Stomach (tissue), 9 donors: ENCODE data around the gene GABBR2. TPM values are rescaled to one million over a fixed set of nuclear protein-coding genes. Genes with fewer than 3 reads are reported as not detected.

Experiments used
- DNase-seq, 2 donors: peaks; one replicate each; pipeline versions ENCODE4 v3.0.0 to v3.0.0-alpha.2; 2013 to 2019
- H3K27ac ChIP-seq, 5 donors: fragments of 200-600 bp in 4 of 5; sonication (generic) in 4 of 5; one replicate each; pipeline ENCODE4 v1.5.1; 2013 to 2019; ENCODE audit warnings: mild to moderate bottlenecking in 1 of 5, moderate library complexity in 1 of 5
- H3K27me3 ChIP-seq, 3 donors: fragments of 200-600 bp; sonication (generic); one replicate each; pipeline ENCODE4 v1.5.1; 2017 to 2019; ENCODE audit warnings: mixed run types in 1 of 3
- H3K36me3 ChIP-seq, 4 donors: fragments of 200-600 bp; sonication (generic); 1 replicate in 3 of 4; 2 replicates in 1 of 4; pipeline ENCODE4 v1.5.1; 2016 to 2019
- H3K4me1 ChIP-seq, 4 donors: fragments of 200-600 bp; sonication (generic); one replicate each; pipeline ENCODE4 v1.5.1; 2016 to 2019
- H3K4me3 ChIP-seq, 4 donors: fragments of 200-600 bp; sonication (generic) in 3 of 4; one replicate each; pipeline ENCODE4 v1.5.1; 2016 to 2019; ENCODE audit warnings: mild to moderate bottlenecking in 1 of 4
- H3K9me3 ChIP-seq, 4 donors: fragments of 200-600 bp; sonication (generic); one replicate each; pipeline ENCODE4 v1.5.1; 2016 to 2019
- EP300 ChIP-seq: sonication (generic); formaldehyde crosslinking; IDR thresholded peaks from one replicate; pipeline ENCODE4 v1.6.1; 2017; ENCODE audit warnings: antibody characterized with exemption
- POLR2A ChIP-seq, 4 donors: fragments of 450-650 bp; IDR thresholded peaks; one replicate each; pipeline ENCODE4 v1.6.1; 2016; ENCODE audit warnings: antibody characterized with exemption in 4 of 4, control low read depth in 2 of 4, mild to moderate bottlenecking in 1 of 4, moderate library complexity in 1 of 4
- POLR2AphosphoS5 ChIP-seq, 3 donors: sonication (generic); formaldehyde crosslinking; IDR thresholded peaks; one replicate each; pipeline ENCODE4 v1.6.1; 2016; ENCODE audit warnings: antibody characterized with exemption in 3 of 3
- WGBS, 5 donors: extraction: QIAGEN DNeasy Blood & Tissue Kit in 3 of 5; methylation state at CpG; one replicate each; pipeline versions ENCODE4 v1.1.5 to v1.1.7; 2013 to 2018; 5-methylcytosine and 5-hydroxymethylcytosine counted together
- intact Hi-C: fragments of 100-400 bp; cut with DNase I; formaldehyde crosslinking; loops from one replicate; pipeline ENCODE4 v1.15.1; 2023; ENCODE audit warnings: low total_unique reads
- polyA plus RNA-seq, 3 donors: library from polyadenylated mRNA; stranded (reverse); fragments of 200-250 nt; gene quantifications; one replicate each; pipeline ENCODE4 v1.2.3, GENCODE V29; 2013
- total RNA-seq, 5 donors: library from RNA; depleted of rRNA; stranded (reverse); fragments of >200 nt; gene quantifications; one replicate each; pipeline versions ENCODE4 v1.1.0 to v1.2.3, GENCODE V29; 2014 to 2016
- TF ChIP-seq, protein P1 (sequence below), 7 experiments: fragments of 450-650 bp in 4 of 7; fragments of 200-600 bp in 3 of 7; sonication (generic) in 3 of 7; IDR thresholded peaks; one replicate each; pipeline ENCODE4 v1.5.1; 2016 to 2019; ENCODE audit warnings: antibody characterized with exemption in 7 of 7, control low read depth in 2 of 7, mild to moderate bottlenecking in 1 of 7
- donor health status: healthy with polysubstance abuse.
- donor health status: Bipolar disorder and iron deficiency.
- donor health status: healthy.

Gene GABBR2
- total and polyA plus RNA-seq, 8 donors = 0.06 to 0.55 (median 0.08) TPM; not detected in 5

DNA sequence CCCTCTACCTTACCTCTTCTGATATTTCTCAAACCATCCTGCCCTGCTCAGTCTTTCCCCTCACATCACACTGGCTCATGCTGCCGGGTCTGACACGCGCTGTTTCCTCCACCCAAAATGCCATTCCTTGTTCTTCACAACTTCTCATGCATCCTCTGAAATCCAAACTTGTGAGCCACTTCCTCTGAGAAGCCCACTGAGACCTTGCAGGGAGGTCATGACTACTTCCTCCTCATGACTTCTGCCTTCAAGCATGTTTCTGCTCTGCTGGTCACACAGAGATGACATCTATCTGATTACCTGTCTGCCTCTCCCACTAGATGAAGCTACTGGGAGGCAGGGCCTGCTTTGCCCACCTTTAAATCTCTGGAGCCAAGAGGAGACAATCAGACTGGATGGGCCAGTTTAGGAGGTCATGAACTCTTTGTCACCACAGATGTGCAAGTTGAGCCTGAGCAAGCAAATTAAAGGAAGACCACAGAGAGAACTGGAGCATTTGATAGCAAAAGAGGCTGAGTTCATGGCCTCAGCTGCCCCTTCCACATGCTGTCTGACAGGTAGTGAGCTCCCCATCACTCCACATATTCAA is 333.5 kb downstream of the GABBR2 start:
- H3K27ac ChIP-seq = no peak overlapping the region
- peak; percentile 0 to 18 for DNase-seq
- intact Hi-C loops = no loop called here
- TF ChIP-seq POLR2A (IDR thresholded peaks at IDR 0.05) (no peak), POLR2AphosphoS5 (IDR thresholded peaks at IDR 0.05) (no peak), EP300 (no peak)
- TF ChIP-seq, protein P1, sequence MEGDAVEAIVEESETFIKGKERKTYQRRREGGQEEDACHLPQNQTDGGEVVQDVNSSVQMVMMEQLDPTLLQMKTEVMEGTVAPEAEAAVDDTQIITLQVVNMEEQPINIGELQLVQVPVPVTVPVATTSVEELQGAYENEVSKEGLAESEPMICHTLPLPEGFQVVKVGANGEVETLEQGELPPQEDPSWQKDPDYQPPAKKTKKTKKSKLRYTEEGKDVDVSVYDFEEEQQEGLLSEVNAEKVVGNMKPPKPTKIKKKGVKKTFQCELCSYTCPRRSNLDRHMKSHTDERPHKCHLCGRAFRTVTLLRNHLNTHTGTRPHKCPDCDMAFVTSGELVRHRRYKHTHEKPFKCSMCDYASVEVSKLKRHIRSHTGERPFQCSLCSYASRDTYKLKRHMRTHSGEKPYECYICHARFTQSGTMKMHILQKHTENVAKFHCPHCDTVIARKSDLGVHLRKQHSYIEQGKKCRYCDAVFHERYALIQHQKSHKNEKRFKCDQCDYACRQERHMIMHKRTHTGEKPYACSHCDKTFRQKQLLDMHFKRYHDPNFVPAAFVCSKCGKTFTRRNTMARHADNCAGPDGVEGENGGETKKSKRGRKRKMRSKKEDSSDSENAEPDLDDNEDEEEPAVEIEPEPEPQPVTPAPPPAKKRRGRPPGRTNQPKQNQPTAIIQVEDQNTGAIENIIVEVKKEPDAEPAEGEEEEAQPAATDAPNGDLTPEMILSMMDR (IDR thresholded peaks at IDR 0.05) = no peak
- peaks cover 0 to 19% (median 7%) of the 10 kb centered on the region in 4 donors for H3K4me1 ChIP-seq
- H3K27me3 ChIP-seq = no peaks in the 10 kb centered on the region
- WGBS, 5 donors = 73 to 92% (median 83%) methylated on average over 3 of the region's 3 CpGs
- no peaks in the 10 kb centered on the region for H3K36me3 ChIP-seq
- H3K9me3 ChIP-seq = no peaks in the 10 kb centered on the region
- H3K4me3 ChIP-seq = no peak overlapping the region

DNA sequence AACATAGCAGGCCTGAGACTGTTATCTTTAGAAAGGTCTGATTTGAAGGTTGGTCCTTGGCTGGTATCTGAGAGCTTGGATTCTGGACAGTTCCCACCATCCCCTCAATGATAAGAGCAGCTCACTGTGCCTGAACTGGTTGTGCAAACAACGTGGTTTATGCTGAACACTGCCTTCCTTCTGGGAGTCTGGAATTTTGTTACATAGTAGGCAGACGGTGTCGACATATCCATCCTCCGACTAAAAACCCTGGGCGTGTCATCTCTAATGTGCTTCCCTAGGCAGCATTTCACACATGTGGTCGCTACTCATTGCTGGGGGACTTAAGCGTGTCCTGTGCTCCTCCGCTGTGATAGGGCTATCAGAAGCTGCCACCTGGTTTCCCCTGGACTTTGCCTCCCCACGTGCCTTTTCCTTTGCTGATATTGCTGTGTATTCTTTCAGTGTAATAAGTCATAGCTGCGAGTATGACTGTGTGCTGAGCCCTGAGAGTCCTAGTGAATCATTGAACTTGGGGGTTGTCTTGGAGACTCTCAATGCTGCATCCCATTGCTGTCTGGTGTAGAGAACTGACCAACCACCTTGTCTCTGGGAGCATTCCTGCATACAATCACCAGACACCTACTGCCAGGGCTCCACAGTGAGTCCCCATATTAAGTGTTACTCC is 334.2 kb downstream of the GABBR2 start:
- 22 to 45% (median 37%) methylated on average over 10 of the region's 10 CpGs for WGBS, 5 donors
- TF ChIP-seq EP300 (no peak), POLR2AphosphoS5 (IDR thresholded peaks at IDR 0.05) (peak in 1 of 3 donors; percentile 44), POLR2A (IDR thresholded peaks at IDR 0.05) (no peak)
- TF ChIP-seq, protein P1 (IDR thresholded peaks at IDR 0.05) = no peak
- no peaks in the 10 kb centered on the region for H3K36me3 ChIP-seq
- H3K4me3 ChIP-seq = no peak overlapping the region
- no peak overlapping the region for H3K27ac ChIP-seq
- peak; percentile 52 to 90 for DNase-seq
- H3K27me3 ChIP-seq = no peaks in the 10 kb centered on the region
- no peaks in the 10 kb centered on the region for H3K9me3 ChIP-seq
- peaks cover 0 to 16% (median 7%) of the 10 kb centered on the region in 4 donors for H3K4me1 ChIP-seq
- intact Hi-C loops = no loop called here

DNA sequence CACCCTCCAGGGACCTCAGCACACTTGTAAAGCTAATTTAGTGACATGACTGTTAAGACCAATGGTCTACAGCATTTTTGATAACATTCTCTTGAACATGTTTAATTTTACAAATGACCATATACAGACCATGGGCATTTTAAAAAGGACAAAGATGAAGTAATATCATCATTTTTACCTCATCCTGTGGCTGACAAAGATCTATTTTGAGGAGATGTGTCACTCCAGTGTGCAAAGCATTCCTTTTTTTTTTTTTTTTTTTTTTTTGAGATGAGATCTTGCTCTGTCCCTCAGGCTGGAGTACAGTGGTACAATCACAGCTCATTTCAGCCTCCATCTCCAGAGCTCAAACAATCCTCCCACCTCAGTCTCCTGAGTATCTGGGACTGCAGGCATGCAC is 335.1 kb downstream of the GABBR2 start:
- peaks cover 0 to 16% (median 7%) of the 10 kb centered on the region in 4 donors for H3K4me1 ChIP-seq
- H3K27me3 ChIP-seq = no peaks in the 10 kb centered on the region

DNA sequence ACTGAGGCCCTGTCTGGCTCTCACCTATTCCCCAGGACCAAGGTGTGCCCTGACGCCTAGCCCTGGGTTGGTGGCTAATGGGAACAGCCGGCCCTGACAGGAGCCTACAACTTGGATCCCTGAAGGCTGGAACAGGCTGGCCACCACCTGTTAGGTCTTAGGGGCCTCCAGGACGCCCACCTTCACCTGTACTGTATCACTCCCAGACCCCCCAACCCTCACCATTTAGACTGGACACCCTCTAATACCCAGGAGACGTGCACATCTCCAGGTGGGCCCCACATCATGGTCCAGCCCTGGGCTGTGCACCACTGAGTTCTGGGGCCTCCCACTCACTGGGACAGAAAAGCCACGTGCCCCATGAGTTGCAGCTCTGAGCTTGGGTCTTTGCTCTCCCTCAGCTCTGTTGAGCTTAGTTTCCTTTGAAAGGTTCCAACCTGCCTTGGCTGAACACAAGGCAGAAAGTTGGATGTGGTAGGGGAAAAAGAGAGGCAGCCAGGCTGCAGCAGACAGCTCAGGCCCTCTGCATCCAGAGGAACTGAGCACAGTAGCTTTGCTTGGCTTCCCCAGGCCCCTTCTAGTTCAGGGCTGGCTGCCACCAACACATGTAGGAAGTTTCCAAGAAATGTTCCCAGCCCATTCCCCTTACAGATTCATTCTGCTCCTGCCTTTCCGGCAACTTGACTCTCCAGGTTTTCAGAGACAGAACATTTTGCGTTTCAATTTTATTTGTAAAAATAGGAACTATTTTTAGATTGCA is 336.5 kb downstream of the GABBR2 start:
- TF ChIP-seq POLR2A (IDR thresholded peaks at IDR 0.05) = no peak
- TF ChIP-seq EP300 = no peak
- TF ChIP-seq, protein P1 (IDR thresholded peaks at IDR 0.05) = no peak
- no peak for TF ChIP-seq POLR2AphosphoS5 (IDR thresholded peaks at IDR 0.05)
- WGBS, 5 donors = 65 to 81% (median 73%) methylated on average over 7 of the region's 7 CpGs

More for the DNA sequence above, 335.1 kb downstream of the GABBR2 start:
- TF ChIP-seq, protein P1 (IDR thresholded peaks at IDR 0.05) = no peak
- TF ChIP-seq POLR2AphosphoS5 (IDR thresholded peaks at IDR 0.05) (no peak), POLR2A (IDR thresholded peaks at IDR 0.05) (no peak), EP300 (no peak)
- Histone ChIP-seq H3K27ac (no peak overlapping the region), H3K9me3 (no peaks in the 10 kb centered on the region), H3K36me3 (no peaks in the 10 kb centered on the region), H3K4me3 (no peak overlapping the region)
- intact Hi-C loops = no loop called here
- DNase-seq = no peak

More for the DNA sequence above, 336.5 kb downstream of the GABBR2 start:
- Histone ChIP-seq H3K36me3 (no peaks in the 10 kb centered on the region), H3K4me3 (no peak overlapping the region), H3K27ac (no peak overlapping the region), H3K27me3 (no peaks in the 10 kb centered on the region), H3K9me3 (no peaks in the 10 kb centered on the region), H3K4me1 (peaks cover 0 to 16% (median 7%) of the 10 kb centered on the region in 4 donors)
- intact Hi-C loops = no loop called here
- peak; percentile 10 to 65 for DNase-seq
